DND-41 (cell line): ENCODE data around the gene KPNA1.

ENCODE experiments used
- ATAC-seq: fragments of 200-7000 bp; cut with Tn5 transposase; 3 replicates; pipeline ENCODE4 v1.9.1; 2021; ENCODE audit warnings: low read depth; ENCODE audit not compliant: insufficient read depth
- DNase-seq: peaks from one replicate; pipeline ENCODE4 v3.0.0-alpha.2; 2020
- H2AFZ ChIP-seq: 2 replicates; pipeline ENCODE4 v1.6.0; 2012; ENCODE audit warnings: low read depth, low read length
- H3K27ac ChIP-seq: 2 replicates; pipeline ENCODE4 v1.5.1; 2012; ENCODE audit warnings: low read length, inconsistent platforms
- H3K27me3 ChIP-seq: fragments of 200-600 bp; sonication (generic); 2 replicates; pipeline ENCODE4 v1.6.0; 2012; ENCODE audit warnings: low read length, mild to moderate bottlenecking, inconsistent platforms; ENCODE audit not compliant: insufficient read depth, poor library complexity
- H3K36me3 ChIP-seq: 2 replicates; pipeline ENCODE4 v1.5.1; 2012; ENCODE audit warnings: low read length, inconsistent platforms; ENCODE audit not compliant: insufficient read depth
- H3K4me1 ChIP-seq: 2 replicates; pipeline ENCODE4 v1.5.1; 2012; ENCODE audit warnings: mild to moderate bottlenecking, low read length; ENCODE audit not compliant: insufficient read depth
- H3K4me2 ChIP-seq: 2 replicates; pipeline ENCODE4 v1.6.0; 2012; ENCODE audit warnings: mild to moderate bottlenecking, moderate library complexity, low read length, inconsistent platforms; ENCODE audit not compliant: insufficient read depth
- H3K4me3 ChIP-seq, 2 experiments: fragments of 200-600 bp in 1 of 2; shearing (Covaris generic) in 1 of 2; 2 replicates each; pipeline ENCODE4 v1.5.1; 2012 to 2016; ENCODE audit warnings: inconsistent platforms in 2 of 2, low read length in 2 of 2, mild to moderate bottlenecking in 2 of 2, low read depth in 1 of 2, moderate library complexity in 1 of 2
- H3K79me2 ChIP-seq: 2 replicates; pipeline ENCODE4 v1.6.0; 2012; ENCODE audit warnings: low read length, inconsistent platforms; ENCODE audit not compliant: insufficient read depth
- H3K9ac ChIP-seq: 2 replicates; pipeline ENCODE4 v1.6.0; 2012; ENCODE audit warnings: low read depth, mild to moderate bottlenecking, inconsistent platforms, low read length, moderate library complexity
- H3K9me3 ChIP-seq: 2 replicates; pipeline ENCODE4 v1.5.1; 2012; ENCODE audit warnings: low read length, moderate library complexity, mild to moderate bottlenecking, inconsistent platforms; ENCODE audit not compliant: insufficient read depth, severe bottlenecking
- H4K20me1 ChIP-seq: 2 replicates; pipeline ENCODE4 v1.6.0; 2012; ENCODE audit warnings: low read length; ENCODE audit not compliant: insufficient read depth
- CTCF ChIP-seq: IDR thresholded peaks from 2 replicates; pipeline ENCODE4 v1.5.1; 2012; ENCODE audit warnings: borderline replicate concordance, low read length, moderate library complexity, mild to moderate bottlenecking; ENCODE audit not compliant: poor library complexity, severe bottlenecking; ENCODE audit errors: extremely low read depth
- EZH2 ChIP-seq: IDR thresholded peaks from 3 replicates; pipeline ENCODE4 v1.6.1; 2012; ENCODE audit warnings: borderline replicate concordance, low read depth, mild to moderate bottlenecking, moderate library complexity, low read length, inconsistent platforms; ENCODE audit not compliant: severe bottlenecking

The KPNA1 gene

GRCh38 chr3:122387709-122388108 lies 127.0 kb downstream of the KPNA1 start:
- H3K4me1 ChIP-seq = peaks cover 48% of the 10 kb centered on the region
- TF ChIP-seq EZH2 = no peak
- no peak for TF ChIP-seq CTCF
- H3K27ac ChIP-seq = no peak overlapping the region
- no peak for ATAC-seq
- peaks cover 12% of the 10 kb centered on the region; the same call in 1 of the 2 replicates for H3K36me3 ChIP-seq
- no peak overlapping the region for H3K9ac ChIP-seq
- H4K20me1 ChIP-seq = no peaks in the 10 kb centered on the region
- no peak for DNase-seq
- no peak overlapping the region for H3K4me3 ChIP-seq
- no peaks in the 10 kb centered on the region for H3K27me3 ChIP-seq
- H3K79me2 ChIP-seq = peaks cover 89% of the 10 kb centered on the region
- H3K9me3 ChIP-seq = no peaks in the 10 kb centered on the region
- no peak overlapping the region for H2AFZ ChIP-seq
- H3K4me2 ChIP-seq = peak overlapping the region; percentile 6; the same call in 1 of the 2 replicates

GRCh38 chr3:122383771-122384697 lies 130.7 kb downstream of the KPNA1 start, which contains the start of gene FAM162A:
Gene FAM162A (plus strand): TSS chr3:122384182. CDS start chr3:122384266, 84 bp downstream.
- Histone ChIP-seq H2AFZ (peak within 1 kb of the TSS; percentile 88), H4K20me1 (no peaks in the 10 kb centered on the region), H3K4me1 (peaks cover 81% of the 10 kb centered on the region), H3K9ac (peak within 1 kb of the TSS; percentile 59), H3K27me3 (no peaks in the 10 kb centered on the region), H3K27ac (peak within 1 kb of the TSS; percentile 75), H3K4me2 (peak within 1 kb of the TSS; percentile 74), H3K79me2 (peaks cover 95% of the 10 kb centered on the region), H3K36me3 (peaks cover 10% of the 10 kb centered on the region; the same call in 1 of the 2 replicates), H3K4me3 (peak within 1 kb of the TSS; percentile 73 to 83), H3K9me3 (no peaks in the 10 kb centered on the region)
- TF ChIP-seq CTCF = peak; percentile 78
- no peak for TF ChIP-seq EZH2
- ATAC-seq (peak; percentile 93), DNase-seq (peak; percentile 94)

- Histone ChIP-seq H3K27ac (peak within 1 kb of the TSS; percentile 75), H2AFZ (peak within 1 kb of the TSS; percentile 88), H3K4me2 (peak within 1 kb of the TSS; percentile 74), H3K4me1 (peaks cover 85% of the 10 kb centered on the region), H3K36me3 (peaks cover 13% of the 10 kb centered on the region; the same call in 1 of the 2 replicates), H4K20me1 (no peaks in the 10 kb centered on the region), H3K9ac (peak within 1 kb of the TSS; percentile 59), H3K79me2 (peaks cover 98% of the 10 kb centered on the region), H3K9me3 (no peaks in the 10 kb centered on the region), H3K27me3 (no peaks in the 10 kb centered on the region), H3K4me3 (peak within 1 kb of the TSS; percentile 73 to 83)
- peak; percentile 92 for DNase-seq
- peak; percentile 70 for ATAC-seq
- TF ChIP-seq EZH2 (no peak), CTCF (no peak)
These were observed 131.7 kb downstream of the KPNA1 start, which contains the start of gene MIX23 for GRCh38 chr3:122382888-122383666. Gene MIX23 (minus strand): TSS chr3:122383231. CDS start chr3:122383224, 7 bp downstream.
